Heart right ventricle (tissue), 16 donors: ENCODE measurements around the gene PSMD13. TPM values are rescaled to one million over a fixed set of nuclear protein-coding genes. Genes with fewer than 3 reads are reported as not detected.
A peak's percentile ranks its signal among the peaks of the same experiment; 100 is the strongest.
"Not testable (repeated sequence)": the region's sequence is repeated elsewhere in the genome, so short reads cannot be mapped to it uniquely, and the experiment has no call there.

Source experiments
- ATAC-seq, 8 donors: fragments of 200-7000 bp; cut with Tn5 transposase; one replicate each; pipeline ENCODE4 v1.9.1; 2020; ENCODE audit warnings: mild to moderate bottlenecking in 8 of 8, moderate library complexity in 8 of 8, moderate number of reproducible peaks in 1 of 8
- DNase-seq, 2 donors: peaks; one replicate each; pipeline ENCODE4 v3.0.0-alpha.2; 2020
- H3K27ac ChIP-seq, 10 donors: fragments of 200-600 bp; sonication (generic) in 2 of 10; one replicate each; pipeline versions ENCODE4 v1.5.0 to v1.8.0; 2020 to 2022; ENCODE audit warnings: mild to moderate bottlenecking in 3 of 10
- H3K27me3 ChIP-seq, 7 donors: fragments of 200-600 bp; one replicate each; pipeline ENCODE4 v1.8.0; 2021 to 2022; ENCODE audit warnings: mild to moderate bottlenecking in 2 of 7
- H3K36me3 ChIP-seq, 9 donors: fragments of 200-600 bp; sonication (generic) in 1 of 9; one replicate each; pipeline versions ENCODE4 v1.5.0 to v1.8.0; 2020 to 2022; ENCODE audit warnings: mild to moderate bottlenecking in 2 of 9
- H3K4me1 ChIP-seq, 9 donors: fragments of 200-600 bp; sonication (generic) in 1 of 9; one replicate each; pipeline versions ENCODE4 v1.5.0 to v1.8.0; 2020 to 2022; ENCODE audit warnings: mild to moderate bottlenecking in 4 of 9
- H3K4me3 ChIP-seq, 10 donors: fragments of 200-600 bp; sonication (generic) in 2 of 10; one replicate each; pipeline versions ENCODE4 v1.5.0 to v1.8.0; 2020 to 2022; ENCODE audit warnings: mild to moderate bottlenecking in 7 of 10, moderate library complexity in 2 of 10
- H3K9me3 ChIP-seq, 11 donors: fragments of 200-600 bp in 10 of 11; sonication (generic) in 2 of 11; one replicate each; pipeline versions ENCODE4 v1.5.0 to v1.8.0; 2013 to 2022; ENCODE audit warnings: mild to moderate bottlenecking in 2 of 11, control low read depth in 1 of 11, moderate library complexity in 1 of 11
- WGBS, 2 donors: extraction: QIAGEN DNeasy Blood & Tissue Kit; methylation state at CpG; one replicate each; pipeline ENCODE4 v1.1.7; 2013; ENCODE audit warnings: inconsistent platforms in 1 of 2; 5-methylcytosine and 5-hydroxymethylcytosine counted together
- intact Hi-C, 10 donors: fragments of 100-400 bp; cut with DNase I; formaldehyde crosslinking; loops; one replicate each; pipeline versions ENCODE4 v1.11.1 to v1.14.2; 2022
- polyA plus RNA-seq, 2 donors: library from polyadenylated mRNA; stranded (reverse); fragments of 200-250 nt; gene quantifications; one replicate each; pipeline ENCODE4 v1.2.3, GENCODE V29; 2013
- total RNA-seq, 10 donors: library from RNA; stranded (reverse); fragmentation: NEBNext Ultra II Directional in 3 of 10; extraction: Animal tissue kit (Norgen Biotek cat#: 25700) in 3 of 10; gene quantifications; one replicate each; pipeline versions ENCODE4 v1.2.1 to v1.2.4, GENCODE V29; 2021 to 2023
- TF ChIP-seq, protein P1 (sequence below), 9 donors: fragments of 200-600 bp; sonication (generic) in 2 of 9; IDR thresholded peaks; one replicate each; pipeline versions ENCODE4 v1.5.0 to v1.8.0; 2021 to 2022; ENCODE audit warnings: antibody characterized with exemption in 9 of 9, mild to moderate bottlenecking in 5 of 9, moderate library complexity in 1 of 9
- donor health status: Arrhythmogenic right ventricular cardiomyopathy.
- donor health status: ischemic (EF 13 %, LVEDD 7.1; RV severe dilation, severe dysfunction).
- donor health status: healthy with polysubstance abuse.
- donor health status: DM: no; HTN: yes; CAD: no.
- donor health status: DM: no; HTN: no; CAD: no.
- donor health status: ischemic (EF 25% LVEDD 6.9; RV normal size, moderate dysfunction).
- donor health status: ischemic (EF 25% LVEDD 5.7; RV mildly dilated, moderate dysfunction).
- donor health status: healthy.
- donor health status: DM: yes; HTN: yes; CAD: no.
- donor health status: Ischemic cardiomyopathy.
- donor health status: ischemic (EF 35%, LVEDD 5.7; RV mildly dilated, moderate dysfunction).
- donor health status: nonischemic (EF 11% LVEDD 7.7; RV severe dilation, severe dysfunction).
- donor health status: DM: yes; HTN: yes; CAD: no.
- donor health status: PGD.
- donor health status: ischemic (EF 29% LVEDD 5.4; RV normal size, mild dysfunction).
- donor health status: nonischemic (EF 23%, LVEDD 6.1; RV moderate dilation, normal function).

PSMD13 gene
- total and polyA plus RNA-seq, 12 donors: 78.7 to 163 (median 94.4) TPM

GRCh38 chr11:232783-233565, 3.8 kb upstream of the PSMD13 start:
- no peak overlapping the region for H3K4me3 ChIP-seq
- H3K9me3 ChIP-seq: no peaks in the 10 kb centered on the region
- intact Hi-C loops: no loop called here
- peaks cover 0 to 24% (median 17%) of the 10 kb centered on the region in 9 donors for H3K4me1 ChIP-seq
- DNase-seq (no peak), ATAC-seq (no peak)
- H3K27ac ChIP-seq: no peak overlapping the region
- no peaks in the 10 kb centered on the region for H3K27me3 ChIP-seq
- WGBS, 2 donors: 91 to 92% methylated on average over 20 of the region's 20 CpGs
- TF ChIP-seq, protein P1, sequence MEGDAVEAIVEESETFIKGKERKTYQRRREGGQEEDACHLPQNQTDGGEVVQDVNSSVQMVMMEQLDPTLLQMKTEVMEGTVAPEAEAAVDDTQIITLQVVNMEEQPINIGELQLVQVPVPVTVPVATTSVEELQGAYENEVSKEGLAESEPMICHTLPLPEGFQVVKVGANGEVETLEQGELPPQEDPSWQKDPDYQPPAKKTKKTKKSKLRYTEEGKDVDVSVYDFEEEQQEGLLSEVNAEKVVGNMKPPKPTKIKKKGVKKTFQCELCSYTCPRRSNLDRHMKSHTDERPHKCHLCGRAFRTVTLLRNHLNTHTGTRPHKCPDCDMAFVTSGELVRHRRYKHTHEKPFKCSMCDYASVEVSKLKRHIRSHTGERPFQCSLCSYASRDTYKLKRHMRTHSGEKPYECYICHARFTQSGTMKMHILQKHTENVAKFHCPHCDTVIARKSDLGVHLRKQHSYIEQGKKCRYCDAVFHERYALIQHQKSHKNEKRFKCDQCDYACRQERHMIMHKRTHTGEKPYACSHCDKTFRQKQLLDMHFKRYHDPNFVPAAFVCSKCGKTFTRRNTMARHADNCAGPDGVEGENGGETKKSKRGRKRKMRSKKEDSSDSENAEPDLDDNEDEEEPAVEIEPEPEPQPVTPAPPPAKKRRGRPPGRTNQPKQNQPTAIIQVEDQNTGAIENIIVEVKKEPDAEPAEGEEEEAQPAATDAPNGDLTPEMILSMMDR (IDR thresholded peaks at IDR 0.05): no peak
- peaks cover 0 to 35% (median 3%) of the 10 kb centered on the region in 9 donors for H3K36me3 ChIP-seq

GRCh38 chr11:235180-235579, 1.6 kb upstream of the PSMD13 start:
- Histone ChIP-seq H3K27ac (peak overlapping the region in 6 of 10 donors; percentile 89 to 98 (median 94)), H3K4me3 (peak overlapping the region; percentile 76 to 98 (median 90)), H3K36me3 (peaks cover 0 to 38% (median 0%) of the 10 kb centered on the region in 9 donors), H3K4me1 (peaks cover 0 to 33% (median 25%) of the 10 kb centered on the region in 9 donors), H3K27me3 (no peaks in the 10 kb centered on the region), H3K9me3 (no peaks in the 10 kb centered on the region)
- TF ChIP-seq, protein P1 (IDR thresholded peaks at IDR 0.05): no peak
- no peak for ATAC-seq
- DNase-seq: no peak
- WGBS, 2 donors: 85 to 87% methylated on average over 8 of the region's 8 CpGs
- intact Hi-C loops: loop anchor here in 1 of 10 donors (5.0 kb wide), 1 partner anchor 272 kb away; the partner anchor contains the start of gene RNH1

- TF ChIP-seq, protein P1 (IDR thresholded peaks at IDR 0.05): no peak
These were observed 1.2 kb upstream of the PSMD13 start for GRCh38 chr11:235609-235996.

GRCh38 chr11:235997-236773, 591 bp upstream of the PSMD13 start, which contains the start of gene SIRT3:
SIRT3 (minus strand) TSS chr11:236342; CDS start chr11:236328, 14 bp downstream.
- no peaks in the 10 kb centered on the region for H3K27me3 ChIP-seq
- H3K4me3 ChIP-seq: peak within 1 kb of the TSS; percentile 76 to 98 (median 90)
- peaks cover 0 to 37% (median 29%) of the 10 kb centered on the region in 9 donors for H3K4me1 ChIP-seq
- peak; percentile 79 to 86 for DNase-seq
- peak; percentile 88 to 94 (median 91) for ATAC-seq
- intact Hi-C loops: loop anchor here in 4 of 10 donors (1.0 to 5.0 kb wide), 4 partner anchors 27 to 271 kb away; partner anchors contain the start of gene RNH1 (in 1 of the 4)
- WGBS, 2 donors: 0 to 1% methylated on average over 45 to 66 of the region's 70 CpGs
- TF ChIP-seq, protein P1 (IDR thresholded peaks at IDR 0.05): peak in 1 of 9 donors; percentile 12
- H3K27ac ChIP-seq: peak within 1 kb of the TSS; percentile 86 to 98 (median 94)
- H3K9me3 ChIP-seq: no peaks in the 10 kb centered on the region
- H3K36me3 ChIP-seq: peaks cover 0 to 47% (median 4%) of the 10 kb centered on the region in 9 donors

More at GRCh38 chr11:235609-235996, 1.2 kb upstream of the PSMD13 start:
- ATAC-seq: peak in 5 of 8 donors; percentile 1 to 4 (median 1)
- intact Hi-C loops: loop anchor here in 1 of 10 donors (5.0 kb wide), 1 partner anchor 272 kb away; the partner anchor contains the start of gene RNH1
- DNase-seq: no peak
- H3K27ac ChIP-seq: peak overlapping the region; percentile 86 to 98 (median 94)
- no peaks in the 10 kb centered on the region for H3K27me3 ChIP-seq
- H3K9me3 ChIP-seq: no peaks in the 10 kb centered on the region
- peaks cover 0 to 41% (median 4%) of the 10 kb centered on the region in 9 donors for H3K36me3 ChIP-seq
- H3K4me3 ChIP-seq: peak overlapping the region; percentile 76 to 98 (median 90)
- 2 to 4% methylated on average over 13 of the region's 13 CpGs for WGBS, 2 donors
- peaks cover 0 to 33% (median 25%) of the 10 kb centered on the region in 9 donors for H3K4me1 ChIP-seq

DNA sequence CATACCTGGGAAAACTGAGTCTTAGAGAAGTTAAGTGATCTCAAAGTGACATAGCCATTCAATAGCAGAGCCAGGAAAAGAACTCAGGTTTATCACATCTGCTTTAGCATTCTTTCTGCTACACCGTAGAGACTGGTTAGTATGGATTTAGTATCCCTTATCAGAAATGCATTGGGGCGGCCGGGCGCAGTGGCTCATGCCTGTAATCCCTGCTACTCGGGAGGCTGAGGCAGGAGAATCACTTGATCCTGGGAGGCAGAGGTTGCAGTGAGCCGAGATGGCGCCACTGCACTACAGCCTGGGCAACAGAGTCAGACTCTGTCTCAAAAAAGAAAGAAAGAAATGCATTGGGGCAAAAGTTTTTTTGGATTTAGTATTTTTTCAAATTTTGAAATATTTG, 1.6 kb downstream of the PSMD13 start:
- not testable (repeated sequence) for ATAC-seq, H3K9me3 ChIP-seq, H3K27me3 ChIP-seq, H3K27ac ChIP-seq, DNase-seq
- H3K4me3 ChIP-seq: peak overlapping the region in 3 of 10 donors; percentile 76 to 97 (median 79)
- 78 to 81% methylated on average over 7 of the region's 7 CpGs for WGBS, 2 donors
- H3K36me3 ChIP-seq: peaks cover 0 to 54% (median 13%) of the 10 kb centered on the region in 9 donors
- intact Hi-C loops: loop anchor here in 1 of 10 donors (5.0 kb wide), 1 partner anchor 269 kb away; the partner anchor contains the start of gene RNH1
- H3K4me1 ChIP-seq: peaks cover 0 to 52% (median 32%) of the 10 kb centered on the region in 9 donors
